Left ventricle myocardium inferior (tissue), 1 donor: ENCODE measurements around the gene PPFIBP1. TPM values are rescaled to one million over a fixed set of nuclear protein-coding genes. Genes with fewer than 3 reads are reported as not detected.
"Not testable (repeated sequence)": the region's sequence is repeated elsewhere in the genome, so short reads cannot be mapped to it uniquely, and the experiment has no call there.

Experiments
- DNase-seq: peaks from one replicate; pipeline ENCODE4 v3.0.0-alpha.2; 2020
- H3K27ac ChIP-seq: fragments of 200-600 bp; replicated peaks from 2 replicates; pipeline ENCODE4 v1.8.0; 2021
- H3K27me3 ChIP-seq: fragments of 200-600 bp; 2 replicates; pipeline ENCODE4 v1.8.0; 2021; ENCODE audit warnings: low read depth
- H3K36me3 ChIP-seq: fragments of 200-600 bp; 2 replicates; pipeline ENCODE4 v1.8.0; 2021
- H3K4me1 ChIP-seq: fragments of 200-600 bp; 2 replicates; pipeline ENCODE4 v1.8.0; 2021
- H3K4me3 ChIP-seq: fragments of 200-600 bp; 2 replicates; pipeline ENCODE4 v1.8.0; 2021; ENCODE audit warnings: mild to moderate bottlenecking, moderate library complexity
- H3K9me3 ChIP-seq: fragments of 200-600 bp; replicated peaks from 2 replicates; pipeline ENCODE4 v1.8.0; 2021
- CTCF ChIP-seq: fragments of 200-600 bp; IDR thresholded peaks from 2 replicates; pipeline ENCODE4 v1.8.0; 2021; ENCODE audit warnings: antibody characterized with exemption, mild to moderate bottlenecking, borderline replicate concordance
- intact Hi-C: fragments of 100-400 bp; cut with micrococcal nuclease; formaldehyde crosslinking; loops from one replicate; pipeline ENCODE4 v1.11.0; 2022
- total RNA-seq: library from RNA; stranded (reverse); fragmentation: NEBNext Ultra II Directional; extraction: Animal tissue kit (Norgen Biotek cat#: 25700); gene quantifications from one replicate; pipeline ENCODE4 v1.2.1, GENCODE V29; 2021
- donor health status: DM: no; HTN: yes; CAD: no; lungs with severe emphysema.

The PPFIBP1 gene
- total RNA-seq, 1 donor from 2014 or later: 258 TPM

- intact Hi-C loops: no loop called here
- Histone ChIP-seq H3K4me3 (no peak overlapping the region), H3K27me3 (no peaks in the 10 kb centered on the region), H3K36me3 (peaks cover 14% of the 10 kb centered on the region), H3K9me3 (no peaks in the 10 kb centered on the region), H3K27ac (peak overlapping the region; percentile 51), H3K4me1 (peaks cover 75% of the 10 kb centered on the region)
- DNase-seq: no peak
- no peak for TF ChIP-seq CTCF
Observed at GRCh38 chr12:27631365-27631764, 107.4 kb downstream of the PPFIBP1 start.

GRCh38 chr12:27631813-27632491 lies 107.9 kb downstream of the PPFIBP1 start:
- H3K4me1 ChIP-seq: peaks cover 69% of the 10 kb centered on the region
- intact Hi-C loops: no loop called here
- H3K36me3 ChIP-seq: peaks cover 14% of the 10 kb centered on the region
- H3K27me3 ChIP-seq: no peaks in the 10 kb centered on the region
- no peak for DNase-seq
- TF ChIP-seq CTCF: no peak
- H3K9me3 ChIP-seq: no peaks in the 10 kb centered on the region
- no peak overlapping the region for H3K4me3 ChIP-seq
- peak overlapping the region; percentile 51 for H3K27ac ChIP-seq

GRCh38 chr12:27635349-27635972 lies 111.5 kb downstream of the PPFIBP1 start:
- no peak for DNase-seq
- peaks cover 65% of the 10 kb centered on the region for H3K4me1 ChIP-seq
- no peak overlapping the region for H3K27ac ChIP-seq
- H3K27me3 ChIP-seq: no peaks in the 10 kb centered on the region
- no peak overlapping the region for H3K4me3 ChIP-seq
- peak; percentile 73 for TF ChIP-seq CTCF
- intact Hi-C loops: no loop called here
- no peaks in the 10 kb centered on the region for H3K9me3 ChIP-seq
- H3K36me3 ChIP-seq: peaks cover 14% of the 10 kb centered on the region

GRCh38 chr12:27636569-27636968 lies 112.6 kb downstream of the PPFIBP1 start:
- H3K27me3 ChIP-seq, DNase-seq, intact Hi-C loops, H3K9me3 ChIP-seq, H3K4me3 ChIP-seq, H3K27ac ChIP-seq: not testable (repeated sequence)
- Histone ChIP-seq H3K4me1 (peaks cover 66% of the 10 kb centered on the region), H3K36me3 (peaks cover 14% of the 10 kb centered on the region)

GRCh38 chr12:27637524-27637923 lies 113.5 kb downstream of the PPFIBP1 start:
- intact Hi-C loops: no loop called here
- Histone ChIP-seq H3K27ac (no peak overlapping the region), H3K9me3 (no peaks in the 10 kb centered on the region), H3K4me1 (peaks cover 64% of the 10 kb centered on the region), H3K27me3 (no peaks in the 10 kb centered on the region), H3K36me3 (peaks cover 14% of the 10 kb centered on the region), H3K4me3 (no peak overlapping the region)
- no peak for TF ChIP-seq CTCF
- DNase-seq: no peak

- H3K4me3 ChIP-seq: no peak overlapping the region
- intact Hi-C loops: no loop called here
- H3K27me3 ChIP-seq: no peaks in the 10 kb centered on the region
- no peaks in the 10 kb centered on the region for H3K9me3 ChIP-seq
- TF ChIP-seq CTCF: no peak
- H3K36me3 ChIP-seq: peaks cover 11% of the 10 kb centered on the region
- no peak for DNase-seq
- peaks cover 63% of the 10 kb centered on the region for H3K4me1 ChIP-seq
- no peak overlapping the region for H3K27ac ChIP-seq
Observed at GRCh38 chr12:27639265-27639664, 115.3 kb downstream of the PPFIBP1 start.

- Histone ChIP-seq H3K27ac (peak overlapping the region; percentile 56), H3K4me1 (peaks cover 64% of the 10 kb centered on the region)
- H3K27me3 ChIP-seq, DNase-seq, intact Hi-C loops, H3K4me3 ChIP-seq, H3K36me3 ChIP-seq, H3K9me3 ChIP-seq: not testable (repeated sequence)
Observed at GRCh38 chr12:27640566-27641200, 116.7 kb downstream of the PPFIBP1 start.

- DNase-seq, H3K9me3 ChIP-seq, intact Hi-C loops, H3K4me3 ChIP-seq, H3K27me3 ChIP-seq: not testable (repeated sequence)
- Histone ChIP-seq H3K27ac (peak overlapping the region; percentile 56), H3K4me1 (peaks cover 62% of the 10 kb centered on the region), H3K36me3 (peaks cover 19% of the 10 kb centered on the region)
Observed at GRCh38 chr12:27642361-27642760, 118.4 kb downstream of the PPFIBP1 start.
